Activated CD8-positive, alpha-beta memory T cell treated with anti-CD3 and anti-CD28 coated beads, Interleukin-2, amount 50 U/mL, for 1 hour (primary cell): ENCODE measurements around the gene SPOCD1.

Experiments used
- DNase-seq: peaks from one replicate; pipeline ENCODE4 v3.0.0-alpha.2; 2020; ENCODE audit errors: extremely low read depth

Gene SPOCD1

GRCh38 chr1:31787261-31787660, 28.6 kb downstream of the SPOCD1 start:
- no peak for DNase-seq

- DNase-seq: no peak
Measured at GRCh38 chr1:31786366-31787060, 29.3 kb downstream of the SPOCD1 start.

- DNase-seq: no peak
Measured at GRCh38 chr1:31785947-31786290, 29.9 kb downstream of the SPOCD1 start.

- DNase-seq: no peak
Measured at GRCh38 chr1:31785020-31785946, 30.5 kb downstream of the SPOCD1 start.

GRCh38 chr1:31784356-31785019, 31.3 kb downstream of the SPOCD1 start:
- DNase-seq: no peak

- DNase-seq: no peak
Measured at GRCh38 chr1:31783846-31784245, 32.0 kb downstream of the SPOCD1 start.

GRCh38 chr1:31782421-31783410, 33.1 kb downstream of the SPOCD1 start:
- DNase-seq: no peak

GRCh38 chr1:31781756-31782371, 34.0 kb downstream of the SPOCD1 start:
- DNase-seq: no peak

GRCh38 chr1:31781138-31781755, 34.6 kb downstream of the SPOCD1 start:
- no peak for DNase-seq

- no peak for DNase-seq
Measured at GRCh38 chr1:31780632-31781031, 35.2 kb downstream of the SPOCD1 start.

- DNase-seq: no peak
Measured at GRCh38 chr1:31779687-31780086, 36.1 kb downstream of the SPOCD1 start.

- DNase-seq: no peak
Measured at GRCh38 chr1:31778763-31779488, 36.9 kb downstream of the SPOCD1 start.

- no peak for DNase-seq
Measured at GRCh38 chr1:31776516-31776915, 39.3 kb downstream of the SPOCD1 start.

- DNase-seq: no peak
Measured at GRCh38 chr1:31776032-31776431, 39.8 kb downstream of the SPOCD1 start.

- DNase-seq: no peak
Measured at GRCh38 chr1:31775210-31775999, 40.4 kb downstream of the SPOCD1 start.

- DNase-seq: no peak
Measured at GRCh38 chr1:31774495-31774894, 41.3 kb downstream of the SPOCD1 start.

GRCh38 chr1:31773861-31774260, 42.0 kb downstream of the SPOCD1 start:
- DNase-seq: no peak

- no peak for DNase-seq
Measured at GRCh38 chr1:31772669-31773248, 43.1 kb downstream of the SPOCD1 start.
